EH (cell line): ENCODE measurements around the gene IFI35.
A peak's percentile ranks its signal among the peaks of the same experiment; 100 is the strongest.
"Not testable (repeated sequence)": the region's sequence is repeated elsewhere in the genome, so short reads cannot be mapped to it uniquely, and the experiment has no call there.

ENCODE experiments used
- DNase-seq: peaks from one replicate; pipeline ENCODE4 v3.0.0-alpha.2; 2015; ENCODE audit warnings: low read depth

Gene IFI35

DNA sequence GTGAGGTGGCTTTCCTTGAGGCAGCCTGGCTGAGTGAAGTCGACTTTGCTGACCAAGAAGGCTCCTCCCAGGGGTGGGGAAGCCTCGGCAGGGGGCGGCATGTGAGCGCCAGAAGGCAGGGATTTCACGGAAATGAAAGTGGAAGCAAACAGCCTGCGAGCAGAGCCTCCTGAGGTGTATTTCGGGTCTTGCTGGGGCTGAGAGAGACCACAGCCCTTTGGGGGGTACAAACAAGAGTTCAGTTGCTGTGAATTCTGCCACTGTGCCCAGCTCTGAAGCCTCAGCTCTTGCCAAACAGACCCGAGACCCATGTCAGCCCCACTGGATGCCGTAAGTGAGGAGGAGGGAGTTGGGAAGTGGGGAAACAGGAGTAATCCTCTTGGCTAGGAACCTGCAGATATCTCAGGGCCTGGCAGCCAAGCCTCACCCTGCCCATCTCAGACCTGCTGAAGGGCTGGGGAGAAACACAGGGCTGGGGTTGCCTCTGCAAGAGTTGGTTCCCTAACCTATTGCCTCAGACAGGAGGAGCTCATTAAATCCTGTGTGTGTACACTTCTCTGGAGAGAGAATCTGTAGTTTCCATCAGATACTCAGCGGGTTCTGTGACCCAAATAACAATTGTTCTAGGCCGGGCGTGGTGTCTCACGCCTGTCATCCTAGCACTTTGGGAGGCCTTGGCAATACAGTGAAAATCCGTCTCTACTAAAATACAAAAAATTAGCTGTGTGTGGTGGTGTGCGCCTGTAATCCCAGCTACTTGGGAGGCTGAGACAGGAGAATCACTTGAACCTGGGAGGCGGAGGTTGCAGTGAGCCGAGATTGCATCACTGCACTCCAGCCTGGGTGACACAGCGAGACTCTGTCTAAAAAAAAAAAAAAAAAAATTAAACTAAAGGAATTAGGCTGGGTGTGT is at the start of gene IFI35:
Gene IFI35 (plus strand): TSS at position 146 of the 913 bp plus-strand sequence. CDS start 164 bp downstream, at position 310.
- DNase-seq, result peak; percentile 89

DNA sequence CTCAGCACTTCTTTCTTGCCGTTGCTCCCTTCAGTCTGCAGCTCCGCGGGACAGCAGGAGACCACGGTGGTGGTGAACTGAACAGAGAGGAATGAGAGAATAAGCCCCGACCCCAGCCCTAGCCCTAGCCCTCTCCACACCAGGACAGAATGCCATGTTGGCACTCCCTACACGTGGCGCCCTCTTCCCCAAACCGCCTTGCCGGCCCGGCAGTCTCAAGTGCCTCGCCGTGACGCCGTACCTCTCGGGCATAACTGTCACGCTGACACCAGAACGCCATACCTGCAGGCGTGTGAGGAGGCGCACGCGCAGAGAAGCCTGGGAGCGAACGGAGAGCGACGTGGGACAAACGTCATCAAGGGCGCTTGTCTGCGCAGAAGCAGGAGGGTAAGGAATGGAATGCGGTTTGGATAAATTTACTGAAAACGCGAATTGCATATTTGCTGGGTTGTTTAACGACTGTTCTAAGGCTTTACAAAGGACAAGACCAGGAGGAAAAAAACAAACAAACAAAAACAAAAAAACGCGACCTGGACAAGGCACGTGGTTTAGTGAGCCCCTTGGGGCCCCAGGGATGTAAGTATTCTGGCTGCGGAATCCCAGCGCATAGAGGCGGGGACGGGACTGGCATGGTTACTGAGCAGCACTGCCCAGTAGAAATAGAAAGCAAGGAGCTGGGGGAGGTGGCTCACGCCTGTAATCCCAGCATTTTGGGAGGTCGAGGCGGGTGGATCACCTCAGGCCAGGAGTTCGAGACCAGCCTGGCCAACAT is 42.2 kb upstream of the IFI35 start, which contains the start of gene AARSD1:
Gene AARSD1 (minus strand): TSS at position 294 of the 772 bp plus-strand sequence. CDS start 14 bp downstream, at position 280.
- peak; percentile 94 for DNase-seq

- no peak for DNase-seq
These were observed 38.7 kb upstream of the IFI35 start for GRCh38 chr17:42967925-42968324.

DNA sequence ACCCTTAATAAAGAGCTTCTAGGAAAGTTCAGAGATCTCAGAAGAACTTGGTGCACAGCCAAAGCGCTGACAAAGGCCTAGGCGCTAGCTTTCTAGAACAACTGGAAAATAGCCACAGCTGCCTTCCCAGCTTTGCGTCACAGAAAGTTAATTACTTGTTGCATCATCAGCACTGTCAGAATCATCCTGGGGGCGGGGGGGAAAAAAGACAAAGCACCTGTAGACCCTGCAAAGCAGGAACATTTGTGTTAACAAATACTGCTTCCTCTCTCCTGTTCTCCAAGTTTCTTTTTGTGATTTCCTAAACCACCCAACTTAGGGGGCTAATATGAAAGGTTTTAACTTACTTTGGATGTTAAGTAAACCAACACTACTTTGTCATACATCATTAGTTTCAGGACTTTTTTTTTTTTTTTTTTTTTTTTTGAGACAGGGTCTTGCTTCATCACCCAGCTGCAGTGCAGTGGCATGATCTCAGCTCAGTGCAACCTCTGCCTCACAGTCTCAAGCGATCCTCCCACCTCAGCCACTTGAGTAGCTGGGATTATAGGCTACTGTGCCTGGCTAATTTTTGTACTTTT is 37.5 kb upstream of the IFI35 start:
- no peak for DNase-seq

DNA sequence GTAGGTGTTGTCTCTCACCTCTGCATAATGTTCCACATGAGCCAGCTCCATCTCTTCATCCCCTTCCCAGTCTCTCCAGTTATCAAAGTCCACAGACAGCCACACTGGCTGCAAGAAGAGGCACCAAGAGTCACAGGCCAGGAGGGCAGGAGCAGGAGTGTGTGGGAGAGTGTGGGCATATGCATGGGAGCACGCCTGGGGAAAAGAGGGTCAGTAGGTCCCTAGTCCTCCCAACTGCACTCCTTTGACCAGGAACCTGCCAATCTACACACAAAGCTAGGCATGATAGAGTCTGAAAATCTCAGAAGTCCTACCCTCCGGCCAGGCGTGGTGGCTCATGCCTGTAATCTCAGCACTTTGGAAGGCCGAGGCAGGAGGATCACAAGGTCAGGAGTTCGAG is 35.0 kb upstream of the IFI35 start:
- DNase-seq, result no peak

- DNase-seq, result not testable (repeated sequence)
These were observed 33.3 kb upstream of the IFI35 start for GRCh38 chr17:42973323-42973722.

DNA sequence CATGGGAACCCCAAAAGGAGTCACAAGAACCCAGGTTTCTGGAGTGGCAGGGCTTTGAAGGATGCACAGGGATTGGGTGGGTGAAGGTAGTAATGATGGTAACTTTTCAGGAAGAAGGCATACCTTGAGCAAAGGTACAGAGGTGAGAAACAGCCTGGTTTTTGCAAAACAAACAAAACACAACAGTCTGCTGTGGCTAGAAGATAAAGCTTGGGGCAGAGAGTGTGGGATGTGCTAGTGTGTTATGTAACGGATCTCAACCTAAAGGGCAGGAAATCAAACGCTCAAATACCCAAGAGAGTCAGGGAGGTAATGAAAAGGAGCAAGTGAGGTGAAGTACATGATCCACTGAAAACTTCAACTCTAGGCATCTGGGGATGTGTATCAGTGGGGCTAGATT is 31.3 kb upstream of the IFI35 start:
- DNase-seq, result no peak

- DNase-seq, result not testable (repeated sequence)
These were observed 30.9 kb upstream of the IFI35 start for GRCh38 chr17:42975701-42976100.

DNA sequence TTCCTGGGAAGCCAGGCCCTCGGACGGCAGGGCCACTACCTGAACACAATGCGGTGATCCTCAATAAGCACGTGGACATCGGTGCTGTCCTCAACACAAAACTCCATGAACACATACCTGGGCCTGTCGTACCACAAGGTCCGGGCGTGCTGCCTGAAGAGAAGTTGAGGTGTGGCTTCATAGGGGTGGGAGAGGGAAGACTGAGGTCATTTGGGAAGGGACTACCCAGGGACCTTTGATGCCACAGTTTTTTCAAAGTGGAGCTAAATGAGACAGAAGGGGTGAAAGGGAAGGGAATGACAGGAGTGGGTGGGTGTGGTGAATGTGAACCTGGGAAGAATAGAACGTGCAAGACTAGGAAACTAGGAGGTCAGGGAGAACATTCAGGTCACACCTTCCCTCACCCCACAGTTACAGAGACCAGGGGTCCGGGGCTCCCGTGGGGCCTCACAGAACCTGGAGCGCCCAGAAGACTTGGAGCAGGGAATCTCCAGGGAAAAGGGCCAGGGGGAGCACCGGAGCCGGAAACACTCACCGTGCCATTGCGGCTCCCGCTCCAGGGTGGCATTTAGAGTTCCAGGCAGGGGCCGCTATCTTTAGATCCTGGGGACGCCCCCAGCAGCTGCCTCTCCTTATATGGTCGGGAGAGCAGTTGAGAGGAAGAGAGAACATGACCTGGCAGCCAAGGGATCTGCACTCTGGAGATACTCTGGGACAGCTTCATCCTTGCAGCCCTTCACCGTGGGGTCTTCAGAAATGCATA is 26.9 kb upstream of the IFI35 start, which contains the start of gene PTGES3L:
Gene PTGES3L (minus strand): TSS at position 570 of the 763 bp plus-strand sequence. CDS start 27 bp downstream, at position 543.
- DNase-seq, result peak; percentile 88

GRCh38 chr17:42980274-42980765 is 26.3 kb upstream of the IFI35 start, which contains the start of gene RUNDC1:
Gene RUNDC1, plus strand, starts transcription at chr17:42980565. Its CDS starts 12 bp downstream, at chr17:42980577.
- peak; percentile 90 for DNase-seq

- peak; percentile 66 for DNase-seq
These were observed 25.7 kb upstream of the IFI35 start for GRCh38 chr17:42980766-42981397.

GRCh38 chr17:42982266-42982665 is 24.3 kb upstream of the IFI35 start:
- no peak for DNase-seq

GRCh38 chr17:42985225-42985624 is 21.4 kb upstream of the IFI35 start:
- no peak for DNase-seq

GRCh38 chr17:42989141-42989540 is 17.4 kb upstream of the IFI35 start:
- DNase-seq, result peak; percentile 70

- peak; percentile 87 for DNase-seq
These were observed 16.6 kb upstream of the IFI35 start for GRCh38 chr17:42989726-42990652.

DNA sequence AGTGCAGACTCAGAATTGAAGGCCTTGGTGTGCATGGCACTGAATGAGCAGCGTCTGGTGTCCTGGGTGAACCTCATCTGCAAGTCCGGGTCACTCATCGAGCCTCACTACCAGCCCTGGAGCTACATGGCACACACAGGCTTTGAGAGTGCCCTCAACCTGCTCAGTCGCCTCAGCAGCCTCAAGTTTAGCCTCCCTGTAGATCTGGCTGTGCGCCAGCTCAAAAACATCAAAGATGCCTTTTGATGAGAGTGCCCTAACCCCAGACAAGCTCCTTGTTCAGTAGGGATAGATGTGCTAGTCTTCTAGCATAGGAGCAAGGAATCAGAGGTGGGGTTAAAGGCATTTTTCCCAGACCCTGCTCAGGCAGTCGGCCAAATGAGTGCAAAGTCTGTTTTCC is 15.1 kb upstream of the IFI35 start:
- DNase-seq, result no peak

DNA sequence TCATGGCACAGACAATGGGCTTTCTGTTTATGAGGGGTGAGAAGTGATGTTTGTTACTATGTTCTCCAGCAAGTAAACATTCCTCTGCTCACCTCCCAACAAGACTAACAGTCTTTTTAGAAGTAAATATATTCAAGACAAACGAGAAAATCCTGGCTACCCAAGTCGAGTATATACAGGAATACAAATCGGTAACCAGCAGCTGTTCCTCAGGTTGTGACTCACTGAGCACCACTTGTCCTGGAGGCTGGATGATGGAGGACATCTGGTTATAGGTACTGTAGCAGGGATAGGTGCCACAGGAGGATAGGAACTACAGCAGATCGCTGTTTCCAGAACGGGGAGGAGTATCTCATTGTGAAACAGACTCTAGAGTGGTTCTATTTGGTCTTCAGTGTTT is 13.7 kb upstream of the IFI35 start:
- no peak for DNase-seq

DNA sequence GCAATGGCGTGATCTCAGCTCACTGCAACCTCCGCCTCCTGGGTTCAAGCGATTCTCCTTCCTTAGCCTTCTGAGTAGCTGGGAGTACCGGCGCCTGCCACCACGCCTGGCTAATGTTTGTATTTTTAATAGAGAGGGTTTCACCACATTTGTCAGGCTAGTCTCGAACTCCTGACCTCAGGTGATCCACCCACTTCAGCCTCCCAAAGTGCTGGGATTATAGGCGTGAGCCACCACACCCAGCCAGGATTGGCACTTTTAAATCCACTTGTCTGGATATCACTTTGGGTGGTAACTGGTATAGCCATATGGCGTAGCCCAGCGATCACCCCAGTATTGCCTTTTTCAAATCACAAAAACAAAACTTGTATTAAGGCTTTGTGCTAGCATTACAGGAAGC is 12.7 kb upstream of the IFI35 start:
- not testable (repeated sequence) for DNase-seq

GRCh38 chr17:42997390-42997983 is 9.1 kb upstream of the IFI35 start:
- no peak for DNase-seq
